GM10266 (cell line): Measurements from ENCODE around the gene PPM1B.

Experiments used
- DNase-seq: peaks from one replicate; pipeline ENCODE4 v3.0.0; 2012; ENCODE audit errors: extremely low spot score
- TF ChIP-seq, protein P1 (sequence below): IDR thresholded peaks from 2 replicates; pipeline ENCODE4 v1.5.1; 2012; ENCODE audit warnings: mild to moderate bottlenecking, low read depth; ENCODE audit not compliant: control insufficient read depth, insufficient read depth; ENCODE audit errors: missing control alignments

PPM1B gene

GRCh38 chr2:44168681-44169154, at the start of gene PPM1B:
Gene PPM1B, plus strand, starts transcription at chr2:44168875. Its CDS starts 32,325 bp downstream, at chr2:44201200.
- TF ChIP-seq, protein P1, sequence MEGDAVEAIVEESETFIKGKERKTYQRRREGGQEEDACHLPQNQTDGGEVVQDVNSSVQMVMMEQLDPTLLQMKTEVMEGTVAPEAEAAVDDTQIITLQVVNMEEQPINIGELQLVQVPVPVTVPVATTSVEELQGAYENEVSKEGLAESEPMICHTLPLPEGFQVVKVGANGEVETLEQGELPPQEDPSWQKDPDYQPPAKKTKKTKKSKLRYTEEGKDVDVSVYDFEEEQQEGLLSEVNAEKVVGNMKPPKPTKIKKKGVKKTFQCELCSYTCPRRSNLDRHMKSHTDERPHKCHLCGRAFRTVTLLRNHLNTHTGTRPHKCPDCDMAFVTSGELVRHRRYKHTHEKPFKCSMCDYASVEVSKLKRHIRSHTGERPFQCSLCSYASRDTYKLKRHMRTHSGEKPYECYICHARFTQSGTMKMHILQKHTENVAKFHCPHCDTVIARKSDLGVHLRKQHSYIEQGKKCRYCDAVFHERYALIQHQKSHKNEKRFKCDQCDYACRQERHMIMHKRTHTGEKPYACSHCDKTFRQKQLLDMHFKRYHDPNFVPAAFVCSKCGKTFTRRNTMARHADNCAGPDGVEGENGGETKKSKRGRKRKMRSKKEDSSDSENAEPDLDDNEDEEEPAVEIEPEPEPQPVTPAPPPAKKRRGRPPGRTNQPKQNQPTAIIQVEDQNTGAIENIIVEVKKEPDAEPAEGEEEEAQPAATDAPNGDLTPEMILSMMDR: no peak
- DNase-seq: no peak

- TF ChIP-seq, protein P1: no peak
- DNase-seq: no peak
Observed at GRCh38 chr2:44119878-44120277, 48.8 kb upstream of the PPM1B start.

- TF ChIP-seq, protein P1: no peak
- no peak for DNase-seq
Observed at GRCh38 chr2:44120428-44120827, 48.2 kb upstream of the PPM1B start.

DNA sequence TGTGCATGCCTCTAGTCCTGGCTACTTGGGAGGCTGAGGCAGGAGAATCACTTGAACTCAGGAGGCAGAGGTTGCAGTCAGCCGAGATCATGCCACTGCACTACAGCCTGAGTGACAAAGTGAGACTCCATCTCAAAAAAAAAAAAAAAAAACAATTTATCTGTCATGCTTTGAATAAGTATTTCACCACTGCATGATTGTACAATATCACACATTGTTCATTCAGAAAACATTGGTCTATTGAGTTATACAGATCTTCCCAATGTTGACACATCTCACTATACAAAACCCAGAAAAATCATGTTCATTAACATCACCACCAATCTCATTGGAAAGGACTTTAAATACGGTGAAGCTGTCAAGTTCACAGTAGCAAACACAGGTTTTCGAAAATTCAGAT, 46.8 kb upstream of the PPM1B start:
- TF ChIP-seq, protein P1: no peak
- no peak for DNase-seq

GRCh38 chr2:44124500-44124899, 44.2 kb upstream of the PPM1B start:
- TF ChIP-seq, protein P1: no peak
- DNase-seq: no peak

DNA sequence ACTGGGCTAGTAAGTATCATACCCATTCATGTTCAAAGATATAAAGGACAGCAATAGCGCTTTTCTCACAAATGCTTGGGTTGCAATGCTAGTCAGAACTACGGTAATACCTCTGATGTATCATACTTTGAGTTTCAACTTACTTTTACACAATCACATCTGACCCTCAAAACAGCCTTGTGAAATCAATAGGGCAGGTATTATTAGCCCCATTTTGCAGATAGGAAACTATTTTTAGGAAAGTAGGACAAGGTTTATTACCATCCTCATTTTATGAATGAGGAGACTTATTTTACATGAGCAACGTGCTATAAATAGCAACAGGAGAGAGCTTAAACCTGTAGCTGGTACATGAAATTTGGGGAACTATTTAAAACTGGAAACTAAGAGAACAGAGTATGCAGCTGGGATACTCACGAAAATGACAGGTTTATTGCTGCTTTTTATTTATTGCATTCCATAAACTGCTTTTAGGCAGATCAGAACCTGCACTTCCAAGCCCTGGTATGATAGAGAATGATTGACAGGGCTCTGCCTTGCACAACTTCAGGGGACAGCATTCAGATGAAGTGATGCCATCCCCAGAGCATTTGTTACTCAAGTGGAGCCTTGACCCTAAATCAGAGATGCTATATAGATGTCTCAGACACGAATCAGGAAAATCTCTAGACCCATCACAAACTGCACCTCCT, 42.4 kb upstream of the PPM1B start:
- TF ChIP-seq, protein P1: no peak
- no peak for DNase-seq

DNA sequence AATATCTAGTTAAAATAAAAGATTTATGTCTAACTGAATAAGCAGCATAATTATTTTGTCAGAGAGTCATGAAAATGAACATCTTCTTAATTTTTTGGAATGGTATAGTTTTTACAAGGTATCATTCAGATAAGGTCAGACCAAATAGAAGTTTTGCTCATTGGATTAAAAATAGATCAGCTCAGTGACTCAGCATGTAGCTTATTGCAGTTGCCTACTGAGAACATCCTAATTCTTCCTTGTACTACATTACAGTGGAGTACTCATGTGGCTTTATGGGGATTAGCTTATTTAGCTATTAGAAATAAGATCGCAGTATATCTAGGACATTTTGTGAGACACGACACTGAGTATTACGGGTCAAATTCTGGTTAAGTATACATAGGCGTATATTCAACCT, 38.2 kb upstream of the PPM1B start:
- DNase-seq: no peak
- TF ChIP-seq, protein P1: no peak
